PC-3 (cell line): Measurements from ENCODE around the gene FTHL17.

Source experiments
- EZH2 ChIP-seq: fragments of 300-600 bp; sonication (generic); IDR thresholded peaks from one replicate; pipeline ENCODE4 v1.6.1; 2017; ENCODE audit warnings: antibody characterized with exemption, mild to moderate bottlenecking, low read length; ENCODE audit not compliant: unreplicated experiment
- EZH2phosphoT487 ChIP-seq: fragments of 300-600 bp; sonication (generic); IDR thresholded peaks from 2 replicates; pipeline ENCODE4 v1.6.1; 2018; ENCODE audit warnings: mild to moderate bottlenecking, antibody characterized with exemption, low read length, borderline replicate concordance
- TF ChIP-seq, protein P1 (sequence below): fragments of 300-600 bp; sonication (generic); conservative IDR thresholded peaks from 2 replicates; pipeline ENCODE4 v1.5.1; 2017; ENCODE audit warnings: antibody characterized with exemption, low read depth, mild to moderate bottlenecking, low read length

DNA sequence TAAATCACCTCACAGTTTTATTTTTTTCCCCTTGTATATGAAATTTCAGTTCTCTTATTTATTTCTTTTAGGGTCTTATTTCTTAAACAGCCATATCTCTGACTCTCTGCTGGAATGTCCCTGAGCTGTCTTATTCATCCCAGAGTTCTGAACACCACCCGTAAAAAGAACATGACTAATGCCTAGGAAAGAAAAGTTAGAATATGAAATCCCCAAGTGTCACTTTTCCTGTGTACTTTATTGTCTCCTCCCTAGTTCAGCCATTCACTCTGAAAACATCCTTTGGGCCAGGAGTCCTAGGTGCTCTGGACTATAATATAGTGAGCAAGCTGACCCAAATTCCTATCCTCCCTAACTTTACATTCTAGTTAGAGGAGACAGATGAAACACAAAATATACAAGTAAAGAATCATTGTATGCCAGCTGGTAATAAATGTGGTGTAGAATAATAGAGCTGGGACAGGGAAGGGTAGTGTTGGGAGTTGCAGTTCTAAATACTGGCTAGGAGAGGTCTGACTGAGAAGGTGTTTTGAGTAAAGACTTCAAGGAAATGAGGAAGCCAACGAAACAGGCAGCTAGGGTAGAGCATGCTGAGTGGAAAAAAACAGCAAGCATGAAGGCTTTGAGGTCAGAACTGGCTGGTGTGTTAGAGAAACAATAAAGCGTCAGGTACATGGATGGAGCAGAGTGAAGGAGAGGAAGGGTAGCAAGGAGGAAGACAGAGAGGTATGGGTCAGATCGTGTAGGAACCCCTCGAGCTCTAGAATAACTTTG, 40.6 kb upstream of the FTHL17 start:
- TF ChIP-seq, protein P1, sequence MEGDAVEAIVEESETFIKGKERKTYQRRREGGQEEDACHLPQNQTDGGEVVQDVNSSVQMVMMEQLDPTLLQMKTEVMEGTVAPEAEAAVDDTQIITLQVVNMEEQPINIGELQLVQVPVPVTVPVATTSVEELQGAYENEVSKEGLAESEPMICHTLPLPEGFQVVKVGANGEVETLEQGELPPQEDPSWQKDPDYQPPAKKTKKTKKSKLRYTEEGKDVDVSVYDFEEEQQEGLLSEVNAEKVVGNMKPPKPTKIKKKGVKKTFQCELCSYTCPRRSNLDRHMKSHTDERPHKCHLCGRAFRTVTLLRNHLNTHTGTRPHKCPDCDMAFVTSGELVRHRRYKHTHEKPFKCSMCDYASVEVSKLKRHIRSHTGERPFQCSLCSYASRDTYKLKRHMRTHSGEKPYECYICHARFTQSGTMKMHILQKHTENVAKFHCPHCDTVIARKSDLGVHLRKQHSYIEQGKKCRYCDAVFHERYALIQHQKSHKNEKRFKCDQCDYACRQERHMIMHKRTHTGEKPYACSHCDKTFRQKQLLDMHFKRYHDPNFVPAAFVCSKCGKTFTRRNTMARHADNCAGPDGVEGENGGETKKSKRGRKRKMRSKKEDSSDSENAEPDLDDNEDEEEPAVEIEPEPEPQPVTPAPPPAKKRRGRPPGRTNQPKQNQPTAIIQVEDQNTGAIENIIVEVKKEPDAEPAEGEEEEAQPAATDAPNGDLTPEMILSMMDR, result no peak
- TF ChIP-seq EZH2phosphoT487 (no peak), EZH2 (no peak)
